ENCODE results near the gene HDGFL2.

- TF ChIP-seq CTCF (IDR thresholded peaks at IDR 0.05), result peak in 2 of 6 experiments; percentile 11 to 20
- TF ChIP-seq POLR2A (IDR thresholded peaks at IDR 0.05), result peak in 1 of 2 donors; percentile 53
These were observed 15.6 kb upstream of the HDGFL2 start for GRCh38 chr19:4456476-4456842.

All from adrenal gland (tissue), 5 donors.